ENCODE data around the gene TBC1D5. TPM values are rescaled to one million over a fixed set of nuclear protein-coding genes. Genes with fewer than 3 reads are reported as not detected.
"Not testable (repeated sequence)": the region's sequence is repeated elsewhere in the genome, so short reads cannot be mapped to it uniquely, and the experiment has no call there.

TBC1D5 gene
- total and polyA plus RNA-seq, 10 donors: 6.4 to 140 (median 97.1) TPM

- DNase-seq: no peak
- no peak for TF ChIP-seq POLR2A (IDR thresholded peaks at IDR 0.05)
- TF ChIP-seq POLR2AphosphoS5 (IDR thresholded peaks at IDR 0.05): no peak
- TF ChIP-seq CTCF (IDR thresholded peaks at IDR 0.05 in 8 of 11, conservative IDR thresholded peaks at IDR 0.05 in 3 of 11): no peak
- Histone ChIP-seq H3K27ac (no peak overlapping the region), H3K4me1 (no peaks in the 10 kb centered on the region), H3K27me3 (replicated peaks in 1 of 7) (no peaks in the 10 kb centered on the region), H3K9me3 (peaks cover 0 to 16% (median 0%) of the 10 kb centered on the region in 8 donors), H3K36me3 (no peaks in the 10 kb centered on the region), H3K4me3 (no peak overlapping the region)
- intact Hi-C loops (cut with DNase I; ENCODE audit: low total_unique reads): no loop called here
- WGBS, 5 donors: 70 to 84% (median 83%) methylated on average over 10 of the region's 10 CpGs
Measured at GRCh38 chr3:17132286-17133115, 609.9 kb downstream of the TBC1D5 start.

GRCh38 chr3:17130956-17131355 is 611.5 kb downstream of the TBC1D5 start:
- WGBS, 5 donors: 90 to 98% (median 92%) methylated on average over 3 of the region's 3 CpGs
- TF ChIP-seq POLR2A (IDR thresholded peaks at IDR 0.05) (no peak), CTCF (IDR thresholded peaks at IDR 0.05 in 8 of 11, conservative IDR thresholded peaks at IDR 0.05 in 3 of 11) (no peak), POLR2AphosphoS5 (IDR thresholded peaks at IDR 0.05) (no peak)
- intact Hi-C loops (cut with DNase I; ENCODE audit: low total_unique reads): no loop called here

GRCh38 chr3:17129556-17129955 is 612.9 kb downstream of the TBC1D5 start:
- DNase-seq: no peak
- Histone ChIP-seq H3K4me3 (no peak overlapping the region), H3K36me3 (no peaks in the 10 kb centered on the region), H3K4me1 (no peaks in the 10 kb centered on the region), H3K9me3 (peaks cover 0 to 6% (median 0%) of the 10 kb centered on the region in 8 donors), H3K27ac (no peak overlapping the region), H3K27me3 (replicated peaks in 1 of 7) (no peaks in the 10 kb centered on the region)
- 68 to 98% (median 86%) methylated on average over 3 of the region's 3 CpGs for WGBS, 5 donors
- TF ChIP-seq CTCF (IDR thresholded peaks at IDR 0.05 in 8 of 11, conservative IDR thresholded peaks at IDR 0.05 in 3 of 11): no peak
- TF ChIP-seq POLR2AphosphoS5 (IDR thresholded peaks at IDR 0.05): no peak
- no peak for TF ChIP-seq POLR2A (IDR thresholded peaks at IDR 0.05)
- intact Hi-C loops (cut with DNase I; ENCODE audit: low total_unique reads): no loop called here

More at GRCh38 chr3:17130956-17131355, 611.5 kb downstream of the TBC1D5 start:
- H3K4me3 ChIP-seq: no peak overlapping the region
- DNase-seq: no peak
- no peaks in the 10 kb centered on the region for H3K4me1 ChIP-seq
- no peaks in the 10 kb centered on the region for H3K36me3 ChIP-seq
- no peaks in the 10 kb centered on the region for H3K27me3 ChIP-seq (replicated peaks in 1 of 7)
- no peak overlapping the region for H3K27ac ChIP-seq
- peaks cover 0 to 13% (median 0%) of the 10 kb centered on the region in 8 donors for H3K9me3 ChIP-seq

- H3K9me3 ChIP-seq; H3K4me1 ChIP-seq; H3K36me3 ChIP-seq; H3K27ac ChIP-seq; DNase-seq; H3K4me3 ChIP-seq; H3K27me3 ChIP-seq (replicated peaks in 1 of 7); intact Hi-C loops (cut with DNase I; ENCODE audit: low total_unique reads): not testable (repeated sequence)
- 72 to 94% (median 93%) methylated on average over 3 of the region's 3 CpGs for WGBS, 5 donors
Measured at GRCh38 chr3:17128671-17129070, 613.8 kb downstream of the TBC1D5 start.
